DOHH2 (cell line): ENCODE data around the gene MYH1.

Experiments used
- H3F3A ChIP-seq: fragments of 200-600 bp; sonication (generic), shearing (Covaris generic); 2 replicates; pipeline ENCODE4 v1.6.0; 2016; ENCODE audit warnings: antibody characterized with exemption, mild to moderate bottlenecking; ENCODE audit not compliant: control insufficient read depth, insufficient read depth
- H3K27ac ChIP-seq: fragments of 200-600 bp; sonication (generic); 2 replicates; pipeline ENCODE4 v1.5.1; 2014; ENCODE audit warnings: low read depth, mild to moderate bottlenecking, low read length, moderate library complexity
- H3K27me3 ChIP-seq: fragments of 200-600 bp; sonication (generic); 2 replicates; pipeline ENCODE4 v1.6.1; 2014; ENCODE audit warnings: mild to moderate bottlenecking, low read length, mixed read lengths; ENCODE audit not compliant: control insufficient read depth
- H3K36me3 ChIP-seq: fragments of 200-600 bp; sonication (generic); 2 replicates; pipeline ENCODE4 v1.6.1; 2014; ENCODE audit warnings: mild to moderate bottlenecking, low read length, moderate library complexity, mixed read lengths; ENCODE audit not compliant: control insufficient read depth
- H3K4me1 ChIP-seq: fragments of 200-600 bp; sonication (generic); 2 replicates; pipeline ENCODE4 v1.6.1; 2014; ENCODE audit warnings: mild to moderate bottlenecking, low read length, mixed read lengths; ENCODE audit not compliant: control insufficient read depth
- H3K4me2 ChIP-seq: fragments of 200-600 bp; sonication (generic); 2 replicates; pipeline ENCODE4 v1.6.0; 2014; ENCODE audit warnings: mild to moderate bottlenecking, low read length, moderate library complexity
- H3K4me3 ChIP-seq: fragments of 200-600 bp; sonication (generic); 2 replicates; pipeline ENCODE4 v1.5.1; 2014; ENCODE audit warnings: mild to moderate bottlenecking, low read length, mixed read lengths
- H3K79me2 ChIP-seq: fragments of 200-600 bp; sonication (generic); 2 replicates; pipeline ENCODE4 v1.6.1; 2014; ENCODE audit warnings: mild to moderate bottlenecking, low read length, mixed read lengths; ENCODE audit not compliant: control insufficient read depth
- H3K9me2 ChIP-seq: fragments of 200-600 bp; sonication (generic); replicated peaks from 2 replicates; pipeline ENCODE4 v1.6.1; 2014; ENCODE audit warnings: mild to moderate bottlenecking, low read length, mixed read lengths; ENCODE audit not compliant: control insufficient read depth
- H3K9me3 ChIP-seq: fragments of 200-600 bp; sonication (generic); 2 replicates; pipeline ENCODE4 v1.6.1; 2014; ENCODE audit warnings: antibody characterized with exemption, low read length, mixed read lengths; ENCODE audit not compliant: control insufficient read depth, insufficient read depth
- H4K20me1 ChIP-seq: fragments of 200-600 bp; sonication (generic); 2 replicates; pipeline ENCODE4 v1.6.0; 2014; ENCODE audit warnings: low read depth, mild to moderate bottlenecking, antibody characterized with exemption, low read length, moderate library complexity; ENCODE audit not compliant: control insufficient read depth, insufficient read depth
- EZH2phosphoT487 ChIP-seq: fragments of 200-600 bp; sonication (generic); IDR thresholded peaks from 2 replicates; pipeline ENCODE4 v1.6.1; 2017; ENCODE audit warnings: borderline replicate concordance, mild to moderate bottlenecking, antibody characterized with exemption, low read length, moderate library complexity, mixed read lengths
- TF ChIP-seq, protein P1 (sequence below): fragments of 200-600 bp; sonication (generic); IDR thresholded peaks from one replicate; pipeline ENCODE4 v1.5.1; 2014; ENCODE audit warnings: antibody characterized with exemption, mild to moderate bottlenecking, low read depth, low read length; ENCODE audit not compliant: poor library complexity, severe bottlenecking

MYH1 gene

DNA sequence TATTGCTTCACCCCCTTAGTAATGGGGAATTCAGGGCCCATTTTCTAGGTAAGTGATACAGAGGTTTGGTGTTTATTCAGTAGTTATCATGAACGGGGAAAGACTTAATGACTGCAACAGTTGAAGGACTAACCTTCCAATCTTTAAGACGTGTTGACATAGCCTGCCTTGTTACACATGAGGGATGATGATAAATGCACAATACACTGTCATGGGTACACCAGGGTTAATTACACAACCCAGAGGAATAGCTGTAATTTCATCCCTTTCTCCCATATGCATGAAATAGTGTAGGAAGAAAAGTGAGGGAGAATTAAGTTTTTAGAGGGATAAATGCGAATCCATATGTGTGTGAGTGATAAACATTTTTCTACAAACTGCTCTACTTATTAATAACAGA lies 59.6 kb downstream of the MYH1 start:
- Histone ChIP-seq H3K4me1 (no peaks in the 10 kb centered on the region), H3K79me2 (no peaks in the 10 kb centered on the region), H3K36me3 (no peaks in the 10 kb centered on the region), H4K20me1 (no peaks in the 10 kb centered on the region), H3F3A (no peaks in the 10 kb centered on the region), H3K4me3 (no peak overlapping the region), H3K27me3 (no peaks in the 10 kb centered on the region), H3K4me2 (no peak overlapping the region), H3K27ac (no peak overlapping the region), H3K9me3 (no peaks in the 10 kb centered on the region), H3K9me2 (no peaks in the 10 kb centered on the region)
- no peak for TF ChIP-seq EZH2phosphoT487
- TF ChIP-seq, protein P1, sequence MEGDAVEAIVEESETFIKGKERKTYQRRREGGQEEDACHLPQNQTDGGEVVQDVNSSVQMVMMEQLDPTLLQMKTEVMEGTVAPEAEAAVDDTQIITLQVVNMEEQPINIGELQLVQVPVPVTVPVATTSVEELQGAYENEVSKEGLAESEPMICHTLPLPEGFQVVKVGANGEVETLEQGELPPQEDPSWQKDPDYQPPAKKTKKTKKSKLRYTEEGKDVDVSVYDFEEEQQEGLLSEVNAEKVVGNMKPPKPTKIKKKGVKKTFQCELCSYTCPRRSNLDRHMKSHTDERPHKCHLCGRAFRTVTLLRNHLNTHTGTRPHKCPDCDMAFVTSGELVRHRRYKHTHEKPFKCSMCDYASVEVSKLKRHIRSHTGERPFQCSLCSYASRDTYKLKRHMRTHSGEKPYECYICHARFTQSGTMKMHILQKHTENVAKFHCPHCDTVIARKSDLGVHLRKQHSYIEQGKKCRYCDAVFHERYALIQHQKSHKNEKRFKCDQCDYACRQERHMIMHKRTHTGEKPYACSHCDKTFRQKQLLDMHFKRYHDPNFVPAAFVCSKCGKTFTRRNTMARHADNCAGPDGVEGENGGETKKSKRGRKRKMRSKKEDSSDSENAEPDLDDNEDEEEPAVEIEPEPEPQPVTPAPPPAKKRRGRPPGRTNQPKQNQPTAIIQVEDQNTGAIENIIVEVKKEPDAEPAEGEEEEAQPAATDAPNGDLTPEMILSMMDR, result no peak

DNA sequence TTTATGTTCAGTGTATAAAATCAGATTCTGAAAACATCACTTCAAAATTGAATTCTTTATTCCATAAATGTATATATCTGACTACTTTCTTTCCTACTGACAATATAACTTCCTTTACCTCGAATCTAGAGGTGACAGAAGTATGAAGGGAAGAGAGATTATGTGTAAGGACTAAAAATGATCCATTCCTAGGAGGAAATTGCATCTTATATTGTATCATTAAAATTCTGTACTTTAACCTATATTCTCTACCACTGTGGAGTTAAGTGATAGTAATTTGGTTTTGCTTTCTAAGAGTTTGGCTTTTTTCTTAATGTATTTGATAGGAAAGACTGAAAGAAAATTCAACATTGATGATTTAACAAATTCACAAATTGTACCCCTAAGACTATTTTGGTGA lies 60.4 kb downstream of the MYH1 start:
- Histone ChIP-seq H3K36me3 (no peaks in the 10 kb centered on the region), H4K20me1 (no peaks in the 10 kb centered on the region), H3K4me1 (no peaks in the 10 kb centered on the region), H3K4me2 (no peak overlapping the region), H3F3A (no peaks in the 10 kb centered on the region), H3K79me2 (no peaks in the 10 kb centered on the region), H3K27me3 (no peaks in the 10 kb centered on the region), H3K4me3 (no peak overlapping the region), H3K27ac (no peak overlapping the region), H3K9me3 (no peaks in the 10 kb centered on the region), H3K9me2 (no peaks in the 10 kb centered on the region)
- TF ChIP-seq, protein P1, result no peak

DNA sequence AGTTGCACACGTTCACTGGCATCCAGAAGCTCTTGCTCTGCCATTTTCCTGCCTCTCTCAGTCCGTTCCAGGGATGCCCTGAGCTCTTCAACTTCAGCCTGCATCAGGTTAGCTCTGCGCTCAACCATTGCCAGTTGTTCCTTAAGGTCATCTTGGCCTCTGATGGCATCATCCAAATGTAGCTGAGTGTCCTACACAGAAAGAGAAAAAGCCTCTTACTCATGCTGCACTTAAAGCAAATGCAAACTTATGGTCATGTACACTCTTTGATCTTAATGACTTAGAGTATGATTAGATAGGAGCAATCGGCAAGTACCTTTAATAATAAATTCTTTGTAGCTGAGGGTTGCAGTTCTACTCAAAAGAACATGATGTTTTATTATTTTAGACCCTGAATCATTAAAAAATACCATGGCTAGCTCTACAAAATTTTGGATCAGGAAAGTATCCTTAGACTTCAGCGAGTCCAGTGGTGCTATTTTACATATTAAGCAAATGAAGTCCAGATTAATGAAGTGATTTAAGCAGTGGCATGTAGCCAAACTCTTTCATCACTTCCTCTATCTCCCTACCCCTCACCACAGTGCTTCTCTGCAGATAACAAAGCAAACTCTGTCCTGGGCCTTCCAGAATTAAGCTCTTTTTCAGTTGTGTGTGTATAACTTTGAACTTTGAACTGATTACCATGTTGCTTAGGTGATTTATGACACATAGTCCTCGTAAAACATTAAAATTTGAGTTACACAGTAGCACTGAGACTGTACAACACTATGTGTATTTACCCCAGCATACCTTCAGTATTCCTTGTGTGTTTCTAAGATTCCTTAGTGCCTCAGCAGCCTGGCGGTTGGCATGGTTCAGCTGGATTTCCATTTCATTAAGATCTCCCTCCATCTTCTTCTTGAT lies 71.1 kb downstream of the MYH1 start:
- Histone ChIP-seq H3K4me1 (no peaks in the 10 kb centered on the region), H3F3A (no peaks in the 10 kb centered on the region), H3K4me3 (no peak overlapping the region), H3K9me3 (no peaks in the 10 kb centered on the region), H3K4me2 (no peak overlapping the region), H3K36me3 (no peaks in the 10 kb centered on the region), H4K20me1 (no peaks in the 10 kb centered on the region), H3K9me2 (no peaks in the 10 kb centered on the region), H3K79me2 (no peaks in the 10 kb centered on the region), H3K27ac (no peak overlapping the region), H3K27me3 (no peaks in the 10 kb centered on the region)
- TF ChIP-seq EZH2phosphoT487, result no peak
- TF ChIP-seq, protein P1, result no peak
